GM18499 (cell line): Measurements from ENCODE around the gene DRAXIN.

Experiments used
- ATAC-seq: cut with Tn5 transposase; IDR thresholded peaks from one replicate; pipeline ENCODE4 v1.9.1; 2021; ENCODE audit warnings: moderate number of reproducible peaks; ENCODE audit not compliant: insufficient read depth, unreplicated experiment

DRAXIN gene

GRCh38 chr1:11654939-11655808 is 36.3 kb upstream of the DRAXIN start:
- no peak for ATAC-seq

- no peak for ATAC-seq
These were observed 33.9 kb upstream of the DRAXIN start for GRCh38 chr1:11657654-11658053.

- ATAC-seq: no peak
These were observed 33.0 kb upstream of the DRAXIN start for GRCh38 chr1:11658542-11658941.

- no peak for ATAC-seq
These were observed 31.8 kb upstream of the DRAXIN start for GRCh38 chr1:11659748-11660147.

- no peak for ATAC-seq
These were observed 30.4 kb upstream of the DRAXIN start for GRCh38 chr1:11661103-11661502.

GRCh38 chr1:11664336-11665065 is 27.0 kb upstream of the DRAXIN start:
- ATAC-seq: no peak

GRCh38 chr1:11668516-11668915 is 23.0 kb upstream of the DRAXIN start:
- no peak for ATAC-seq

GRCh38 chr1:11670747-11671146 is 20.8 kb upstream of the DRAXIN start:
- ATAC-seq: no peak

- ATAC-seq: no peak
These were observed 20.3 kb upstream of the DRAXIN start for GRCh38 chr1:11671205-11671543.

GRCh38 chr1:11671544-11672286 is 19.8 kb upstream of the DRAXIN start:
- no peak for ATAC-seq

GRCh38 chr1:11673089-11673769 is 18.3 kb upstream of the DRAXIN start:
- no peak for ATAC-seq

GRCh38 chr1:11674488-11674887 is 17.0 kb upstream of the DRAXIN start:
- ATAC-seq: no peak

- ATAC-seq: no peak
These were observed 16.2 kb upstream of the DRAXIN start for GRCh38 chr1:11675325-11675724.

- no peak for ATAC-seq
These were observed 15.0 kb upstream of the DRAXIN start for GRCh38 chr1:11676386-11677103.

GRCh38 chr1:11678442-11678841 is 13.1 kb upstream of the DRAXIN start:
- no peak for ATAC-seq

GRCh38 chr1:11680270-11681070 is 11.0 kb upstream of the DRAXIN start:
- no peak for ATAC-seq

GRCh38 chr1:11681071-11681771 is 10.3 kb upstream of the DRAXIN start, which contains the start of gene MAD2L2:
TSS of gene MAD2L2 (minus strand) at chr1:11681148. CDS start at chr1:11680601, 547 bp downstream.
- ATAC-seq: no peak

- ATAC-seq: no peak
These were observed 9.2 kb upstream of the DRAXIN start for GRCh38 chr1:11682287-11682771.
